BLaER1 (cell line): ENCODE measurements around the gene CHMP2A.

ENCODE experiments used
- H3K27ac ChIP-seq: shearing (Covaris generic); formaldehyde crosslinking; 2 replicates; pipeline ENCODE4 v1.8.1; 2022
- H3K27me3 ChIP-seq: shearing (Covaris generic); formaldehyde crosslinking; 2 replicates; pipeline ENCODE4 v1.8.1; 2022
- H3K36me3 ChIP-seq: shearing (Covaris generic); formaldehyde crosslinking; 2 replicates; pipeline ENCODE4 v1.8.1; 2022
- H3K4me1 ChIP-seq: shearing (Covaris generic); formaldehyde crosslinking; 2 replicates; pipeline ENCODE4 v1.8.1; 2022
- H3K4me2 ChIP-seq: shearing (Covaris generic); formaldehyde crosslinking; 2 replicates; pipeline ENCODE4 v1.8.1; 2022
- H3K4me3 ChIP-seq: shearing (Covaris generic); formaldehyde crosslinking; 2 replicates; pipeline ENCODE4 v1.8.1; 2022
- H3K9ac ChIP-seq: shearing (Covaris generic); formaldehyde crosslinking; 2 replicates; pipeline ENCODE4 v1.8.1; 2022
- H3K9me3 ChIP-seq: shearing (Covaris generic); formaldehyde crosslinking; 2 replicates; pipeline ENCODE4 v1.8.1; 2022
- H4K20me1 ChIP-seq: shearing (Covaris generic); formaldehyde crosslinking; 2 replicates; pipeline ENCODE4 v1.8.1; 2022
- Cebpa-rat ChIP-seq: shearing (Covaris generic); IDR thresholded peaks from 2 replicates; pipeline ENCODE4 v1.8.1; 2022

The CHMP2A gene

GRCh38 chr19:58554494-58555368 is at the start of gene CHMP2A:
CHMP2A (minus strand) TSS chr19:58555105; CDS start chr19:58554212, 893 bp downstream.
- Histone ChIP-seq H4K20me1 (peaks cover 66% of the 10 kb centered on the region), H3K9me3 (no peaks in the 10 kb centered on the region), H3K4me3 (peak within 1 kb of the TSS; percentile 78), H3K27me3 (no peaks in the 10 kb centered on the region), H3K9ac (peak within 1 kb of the TSS; percentile 91), H3K27ac (peak within 1 kb of the TSS; percentile 91), H3K4me2 (peak within 1 kb of the TSS; percentile 89), H3K36me3 (peaks cover 60% of the 10 kb centered on the region), H3K4me1 (peaks cover 48% of the 10 kb centered on the region)
- peak; percentile 62 for TF ChIP-seq Cebpa-rat

- Histone ChIP-seq H3K9ac (no peak overlapping the region), H3K9me3 (no peaks in the 10 kb centered on the region), H3K4me2 (no peak overlapping the region), H4K20me1 (peaks cover 24% of the 10 kb centered on the region; the same call in 1 of the 2 replicates), H3K27me3 (no peaks in the 10 kb centered on the region), H3K4me3 (no peak overlapping the region), H3K36me3 (peaks cover 41% of the 10 kb centered on the region), H3K27ac (no peak overlapping the region), H3K4me1 (no peaks in the 10 kb centered on the region)
- TF ChIP-seq Cebpa-rat: no peak
These were observed 31.3 kb upstream of the CHMP2A start for GRCh38 chr19:58586133-58586765.

DNA sequence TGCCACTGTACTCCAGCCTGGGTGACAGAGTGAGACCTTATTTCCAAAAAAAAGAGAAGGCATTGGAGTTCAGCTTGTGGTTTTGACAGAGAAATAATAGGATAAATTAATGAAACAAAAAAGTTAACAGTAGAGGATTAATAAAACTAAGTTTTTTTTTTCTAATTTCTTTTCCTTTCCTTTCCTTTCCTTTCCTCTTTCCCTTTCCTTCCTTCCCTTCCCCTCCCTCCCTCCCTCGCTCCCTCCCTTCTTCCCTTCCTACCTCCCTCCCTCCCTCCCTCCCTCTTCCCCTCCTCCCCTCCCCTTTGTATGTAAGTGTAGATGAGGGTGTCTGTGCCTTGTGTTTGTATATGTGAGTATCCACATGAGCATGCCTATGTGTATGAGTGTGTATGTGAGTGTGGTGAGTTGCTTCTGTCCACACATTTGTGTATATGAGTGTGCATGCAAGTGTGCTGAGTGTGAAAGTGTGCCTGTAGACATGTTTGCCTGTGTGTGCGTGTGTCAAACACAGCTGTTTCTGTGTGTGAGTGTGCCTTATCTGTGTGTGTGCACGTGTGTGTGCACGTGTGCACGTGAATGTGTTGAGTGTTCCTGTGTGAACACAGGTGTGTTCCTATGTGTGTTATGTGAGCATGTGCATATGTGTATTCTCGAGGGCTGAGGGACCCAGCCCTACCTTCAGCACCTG is 30.7 kb upstream of the CHMP2A start:
- peaks cover 28% of the 10 kb centered on the region; the same call in 1 of the 2 replicates for H4K20me1 ChIP-seq
- H3K9me3 ChIP-seq: no peaks in the 10 kb centered on the region
- peaks cover 46% of the 10 kb centered on the region for H3K36me3 ChIP-seq
- no peak for TF ChIP-seq Cebpa-rat
- H3K27ac ChIP-seq: no peak overlapping the region
- no peak overlapping the region for H3K9ac ChIP-seq
- H3K4me3 ChIP-seq: no peak overlapping the region
- H3K4me2 ChIP-seq: no peak overlapping the region
- no peaks in the 10 kb centered on the region for H3K27me3 ChIP-seq
- no peaks in the 10 kb centered on the region for H3K4me1 ChIP-seq

DNA sequence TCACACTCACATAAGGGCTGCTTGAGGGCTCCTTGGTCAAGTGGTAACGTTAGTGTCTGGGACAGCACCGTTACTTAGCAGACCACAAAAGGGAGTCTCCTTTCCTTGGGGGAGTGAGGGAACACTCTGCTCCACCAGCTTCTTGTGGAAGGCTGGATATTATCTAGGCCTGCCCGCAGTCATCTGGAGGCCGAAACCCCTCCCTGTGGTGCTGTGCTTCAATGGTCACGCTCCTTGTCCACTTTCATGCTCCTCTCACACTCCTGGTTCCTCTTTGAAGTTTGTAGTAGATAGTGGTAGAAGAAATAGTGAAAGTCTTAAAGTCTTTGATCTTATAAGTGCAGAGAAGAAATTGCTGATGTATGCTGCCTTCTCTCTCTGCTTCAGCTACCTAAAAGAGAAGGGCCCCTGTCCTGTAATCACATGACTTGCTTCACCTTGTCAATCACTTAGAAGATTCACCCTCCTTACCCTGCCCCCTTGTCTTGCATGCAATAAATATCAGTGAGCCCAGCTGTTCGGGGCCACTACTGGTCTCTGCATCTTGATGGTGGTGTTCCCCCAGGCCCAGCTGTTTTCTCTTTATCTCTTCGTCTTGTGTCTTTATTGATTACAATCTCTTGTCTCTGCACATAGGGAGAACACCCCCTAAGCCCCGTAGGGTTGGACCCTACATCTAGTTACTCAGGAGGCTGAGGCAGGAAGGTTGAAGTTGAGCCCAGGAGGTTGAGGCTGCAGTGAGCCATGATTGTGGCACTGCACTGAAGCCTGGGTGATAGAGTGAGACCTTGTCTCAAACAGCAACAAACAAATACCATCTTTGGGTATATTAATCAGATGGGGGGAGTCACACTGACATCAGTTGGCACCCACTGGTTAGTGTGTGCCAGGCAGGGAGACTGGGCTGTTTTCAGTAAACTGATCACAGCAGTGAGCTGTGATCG is 29.9 kb upstream of the CHMP2A start:
- Histone ChIP-seq H3K27ac (no peak overlapping the region), H3K4me1 (peaks cover 5% of the 10 kb centered on the region), H3K9ac (no peak overlapping the region), H3K4me2 (no peak overlapping the region), H3K36me3 (peaks cover 46% of the 10 kb centered on the region), H3K4me3 (no peak overlapping the region), H3K9me3 (no peaks in the 10 kb centered on the region), H4K20me1 (peaks cover 28% of the 10 kb centered on the region; the same call in 1 of the 2 replicates), H3K27me3 (no peaks in the 10 kb centered on the region)
- TF ChIP-seq Cebpa-rat: no peak

- Histone ChIP-seq H3K27me3 (no peaks in the 10 kb centered on the region), H3K36me3 (peaks cover 48% of the 10 kb centered on the region), H3K9ac (no peak overlapping the region), H4K20me1 (peaks cover 43% of the 10 kb centered on the region), H3K4me1 (peaks cover 23% of the 10 kb centered on the region), H3K4me2 (no peak overlapping the region), H3K27ac (no peak overlapping the region), H3K4me3 (no peak overlapping the region), H3K9me3 (no peaks in the 10 kb centered on the region)
- no peak for TF ChIP-seq Cebpa-rat
These were observed 28.1 kb upstream of the CHMP2A start for GRCh38 chr19:58582985-58583384.

DNA sequence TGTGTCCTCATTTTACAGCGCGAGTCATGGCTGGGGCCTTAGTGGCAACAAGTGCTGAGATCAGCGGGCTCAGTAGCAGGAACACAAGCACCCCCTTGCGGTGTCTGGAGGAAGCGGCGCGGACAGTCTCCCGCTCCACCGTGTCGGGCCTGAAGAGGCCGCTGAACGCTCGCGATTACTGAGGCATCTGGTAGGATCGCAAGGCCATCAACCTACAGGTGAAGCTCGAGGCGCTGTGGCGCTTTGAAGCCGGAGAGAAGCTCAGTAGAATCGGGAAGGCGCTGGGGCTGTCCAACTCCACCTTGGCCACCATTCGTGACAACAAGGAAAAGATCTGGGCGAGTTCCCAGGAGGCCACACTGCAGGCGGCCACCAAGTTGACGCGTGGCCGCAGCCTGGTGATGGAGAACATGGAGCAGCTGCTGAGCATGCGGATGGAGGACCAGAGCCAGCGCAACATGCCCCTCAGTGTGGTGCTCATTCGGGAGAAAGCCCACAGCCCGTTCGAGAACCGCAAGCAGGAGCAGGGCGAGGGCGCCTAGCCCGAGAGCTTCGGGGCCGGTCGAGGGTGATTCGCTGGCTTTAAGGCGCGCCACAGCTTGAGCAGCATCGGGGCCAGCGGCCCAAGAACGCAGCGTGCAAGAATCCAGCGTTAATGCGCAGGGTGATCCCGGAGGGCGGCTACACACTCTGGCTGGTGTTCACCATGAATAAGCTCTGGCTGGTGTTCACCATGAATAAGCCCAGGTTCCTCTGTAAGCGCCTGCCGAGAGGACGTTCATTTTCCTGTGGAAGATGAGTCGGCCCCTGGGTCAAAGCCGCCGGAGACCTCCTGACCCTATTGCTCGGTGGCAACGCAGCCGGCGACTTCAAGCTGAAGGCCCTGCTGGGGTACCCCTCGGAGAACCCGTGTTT is 26.6 kb upstream of the CHMP2A start:
- Histone ChIP-seq H3K36me3 (peaks cover 57% of the 10 kb centered on the region), H3K9me3 (no peaks in the 10 kb centered on the region), H3K4me1 (peaks cover 38% of the 10 kb centered on the region), H4K20me1 (peaks cover 43% of the 10 kb centered on the region), H3K9ac (no peak overlapping the region), H3K4me2 (peak overlapping the region; percentile 28; the same call in 1 of the 2 replicates), H3K27ac (no peak overlapping the region), H3K27me3 (no peaks in the 10 kb centered on the region), H3K4me3 (no peak overlapping the region)
- TF ChIP-seq Cebpa-rat: no peak

DNA sequence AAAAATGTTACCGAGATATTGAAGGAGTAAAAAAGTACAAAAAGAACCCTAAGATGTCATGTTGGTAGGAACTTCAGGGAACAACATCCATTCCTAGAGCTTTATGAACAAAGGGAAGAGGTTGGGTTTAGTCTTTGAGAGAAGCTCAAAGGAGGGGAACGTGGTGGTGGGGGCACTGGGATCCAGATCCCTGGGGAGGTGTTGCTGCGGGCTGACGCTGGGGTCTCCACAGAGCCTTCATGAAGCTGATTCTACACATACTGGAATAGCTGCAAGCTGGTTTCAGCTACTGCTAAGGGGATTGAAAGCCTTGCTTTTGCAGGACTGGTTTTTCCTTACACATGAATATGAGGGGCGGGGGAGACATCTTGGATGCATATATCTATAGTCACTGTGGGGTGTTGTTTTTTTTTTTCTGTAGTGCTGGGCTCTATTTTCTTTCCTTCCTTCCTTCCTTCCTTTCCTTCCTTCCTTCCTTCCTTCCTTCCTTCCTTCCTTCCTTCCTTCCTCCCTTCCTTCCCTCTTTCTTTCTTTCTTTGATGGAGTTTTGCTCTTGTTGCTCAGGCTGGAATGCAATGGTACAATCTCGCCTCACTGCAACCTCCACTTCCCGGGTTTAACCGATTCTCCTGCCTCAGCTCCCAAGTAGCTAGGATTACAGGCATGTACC is 24.7 kb upstream of the CHMP2A start:
- peaks cover 45% of the 10 kb centered on the region for H3K36me3 ChIP-seq
- TF ChIP-seq Cebpa-rat: no peak
- H3K9ac ChIP-seq: no peak overlapping the region
- H4K20me1 ChIP-seq: peaks cover 43% of the 10 kb centered on the region
- 0 out of 2 replicates have a peak overlapping the region, but pooled peaks have one; percentile 6 for H3K27ac ChIP-seq
- H3K9me3 ChIP-seq: no peaks in the 10 kb centered on the region
- no peak overlapping the region for H3K4me3 ChIP-seq
- H3K4me1 ChIP-seq: peaks cover 40% of the 10 kb centered on the region
- H3K4me2 ChIP-seq: peak overlapping the region; percentile 59
- H3K27me3 ChIP-seq: no peaks in the 10 kb centered on the region
